Measurements from ENCODE around the gene GALNT18.

Gene GALNT18

DNA sequence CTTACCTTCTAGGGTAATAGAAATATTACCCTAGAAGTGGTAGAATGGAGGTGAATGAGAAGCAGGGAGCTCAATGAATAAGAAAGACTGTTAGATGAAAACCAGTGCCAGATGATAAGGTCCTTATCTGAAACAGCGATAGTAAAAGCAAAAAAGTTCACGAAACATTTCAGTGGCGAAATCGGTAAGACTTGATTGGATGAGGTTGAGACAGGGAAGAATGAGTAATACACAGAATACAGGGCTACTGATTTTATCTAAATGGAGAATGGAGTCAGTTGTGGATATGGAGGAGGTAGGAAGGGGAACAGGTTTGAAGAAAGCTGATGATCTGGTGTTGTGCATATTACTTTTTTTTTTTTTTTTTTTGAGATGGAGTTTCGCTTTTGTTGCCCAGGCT lies 96.5 kb downstream of the GALNT18 start:
- DNase-seq, result no peak

- no peak for DNase-seq
Measured at GRCh38 chr11:11524436-11525061, 97.3 kb downstream of the GALNT18 start.

DNA sequence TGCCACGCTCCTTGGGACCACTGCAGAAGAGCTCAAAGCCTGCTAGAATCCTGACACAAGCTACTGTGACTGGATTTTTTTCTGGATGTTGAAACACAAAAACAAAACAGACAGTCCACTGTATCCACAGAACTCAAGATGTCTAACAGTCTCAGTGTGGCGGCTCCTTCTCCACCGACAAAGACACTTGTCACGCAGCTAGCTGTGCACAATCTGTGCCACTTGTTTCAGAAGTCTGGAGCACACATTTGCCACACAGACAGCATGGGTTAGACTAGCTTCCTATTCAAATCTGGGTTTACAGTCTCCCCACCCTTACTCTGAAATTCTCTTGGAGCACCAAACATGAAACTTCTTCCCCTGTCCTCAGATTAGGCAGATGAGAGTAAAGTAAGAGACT lies 99.2 kb downstream of the GALNT18 start:
- DNase-seq, result no peak

- no peak for DNase-seq
Measured at GRCh38 chr11:11521306-11522002, 100.4 kb downstream of the GALNT18 start.

- DNase-seq, result no peak
Measured at GRCh38 chr11:11520231-11521015, 101.4 kb downstream of the GALNT18 start.

DNA sequence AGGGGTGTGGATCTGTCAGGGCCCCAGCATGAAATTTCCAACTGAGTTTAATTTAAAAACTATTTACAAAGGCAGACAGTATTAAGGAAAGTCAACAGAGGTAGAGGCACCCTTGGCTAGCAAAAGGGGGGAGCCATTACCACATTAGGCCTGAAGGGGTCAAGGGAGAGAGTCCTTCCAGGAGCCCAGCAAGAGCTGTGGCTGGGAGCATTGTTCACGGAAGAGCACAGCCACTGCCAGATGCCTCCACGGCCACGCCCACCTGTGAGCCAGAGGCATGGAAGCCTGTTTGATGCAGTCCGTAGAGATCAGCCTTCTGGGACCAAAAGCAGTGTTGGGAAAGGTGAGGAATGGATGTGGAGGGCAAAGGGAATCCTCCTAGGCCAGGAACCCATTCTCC lies 102.6 kb downstream of the GALNT18 start:
- DNase-seq, result no peak

DNA sequence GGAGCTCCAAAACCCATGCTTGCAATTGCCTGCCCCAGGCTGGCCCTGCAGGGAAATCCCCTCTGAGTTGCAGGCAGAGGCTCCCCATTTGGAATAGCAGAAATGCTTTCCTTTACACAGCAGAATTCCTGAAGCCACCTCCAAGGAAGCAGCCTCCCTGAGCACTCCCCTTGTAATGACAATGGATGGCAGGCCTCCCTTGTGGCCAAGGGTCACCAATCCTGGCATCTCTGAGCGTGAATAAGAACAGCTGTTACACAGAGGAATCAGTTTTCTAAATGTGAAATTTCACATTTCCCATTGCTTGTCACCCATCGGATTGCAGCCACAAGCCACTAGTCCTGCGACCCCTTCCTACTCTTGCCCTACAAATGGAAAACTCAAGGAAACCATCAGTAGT lies 107.6 kb downstream of the GALNT18 start:
- no peak for DNase-seq

DNA sequence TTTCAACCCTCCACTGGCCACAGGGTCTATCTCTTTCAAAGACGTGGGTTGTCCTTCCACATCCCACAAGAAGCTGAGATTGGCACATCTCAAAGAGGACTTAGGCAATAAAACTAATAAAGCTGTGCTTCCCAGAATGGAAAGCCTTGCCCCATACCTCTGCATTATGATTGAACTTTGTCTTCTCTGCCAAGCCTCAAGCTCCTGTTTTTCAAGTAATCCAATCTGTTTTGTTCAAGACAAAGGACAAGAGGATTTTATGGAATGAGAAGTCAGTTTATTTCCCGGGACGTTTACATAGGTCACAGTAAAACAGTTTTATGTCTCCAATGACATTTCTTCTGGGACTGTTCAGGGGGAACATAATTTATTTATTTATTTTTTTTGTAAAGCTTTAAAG lies 108.4 kb downstream of the GALNT18 start:
- DNase-seq, result no peak

DNA sequence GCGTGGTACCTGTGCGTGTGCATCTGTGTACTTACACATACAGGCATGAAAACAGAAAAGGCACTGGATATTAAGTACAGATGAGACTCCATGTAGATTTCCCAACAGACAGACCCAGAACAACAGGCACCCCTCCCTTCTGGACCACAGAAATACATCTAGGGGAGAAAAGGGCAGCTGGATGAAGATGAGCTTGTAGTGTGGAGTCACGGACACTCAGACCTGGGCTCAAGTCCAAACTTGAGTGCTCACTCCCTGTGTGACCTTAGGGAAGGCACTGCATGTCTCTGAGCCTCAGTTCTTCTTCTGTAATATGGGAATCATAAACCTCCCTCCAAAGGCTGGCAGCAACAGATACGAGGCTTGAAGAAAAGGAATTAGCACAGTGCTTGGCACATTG lies 108.9 kb downstream of the GALNT18 start:
- DNase-seq, result no peak

DNA sequence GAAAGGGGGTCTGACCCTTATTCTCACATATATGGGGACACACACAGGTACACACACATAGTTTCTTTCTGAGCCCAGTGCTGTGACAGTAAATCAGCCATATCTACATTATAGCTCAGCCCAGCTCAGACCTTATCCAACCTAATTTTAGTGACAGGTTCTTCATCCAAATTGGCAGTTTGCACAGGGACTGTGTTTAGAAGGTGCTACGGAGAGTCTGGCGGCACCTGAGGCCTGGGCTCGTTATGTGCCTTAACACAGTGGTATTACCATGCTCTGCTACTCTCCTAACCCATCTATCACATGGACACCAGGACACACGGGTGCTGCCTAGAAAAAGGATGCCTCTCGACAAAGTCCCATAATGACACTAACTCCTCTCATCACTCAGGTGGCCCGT lies 109.3 kb downstream of the GALNT18 start:
- DNase-seq, result no peak

GRCh38 chr11:11512090-11512489 lies 109.7 kb downstream of the GALNT18 start:
- DNase-seq, result no peak

GRCh38 chr11:11510939-11511338 lies 110.9 kb downstream of the GALNT18 start:
- no peak for DNase-seq

- no peak for DNase-seq
Measured at GRCh38 chr11:11505692-11506091, 116.1 kb downstream of the GALNT18 start.

- no peak for DNase-seq
Measured at GRCh38 chr11:11505190-11505589, 116.6 kb downstream of the GALNT18 start.

DNA sequence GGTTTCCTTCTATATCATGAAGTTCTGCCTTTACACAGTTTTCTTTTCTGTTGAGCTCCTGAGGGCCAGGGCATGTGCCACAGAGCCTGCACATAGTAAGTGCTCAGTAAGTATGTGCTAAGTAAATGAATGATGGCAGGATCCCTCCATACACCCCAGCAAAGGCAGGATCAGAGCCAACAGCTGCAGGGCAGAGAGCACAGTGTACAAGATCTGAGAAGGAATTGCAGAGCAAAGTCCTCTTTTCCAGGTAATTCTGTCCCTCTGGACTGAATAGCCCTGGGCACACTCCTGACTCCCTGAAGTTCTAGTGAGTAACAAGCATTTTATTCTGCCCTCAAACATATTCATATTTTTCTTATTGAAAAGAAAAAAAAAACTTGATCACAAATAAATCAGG lies 117.7 kb downstream of the GALNT18 start:
- DNase-seq, result no peak

DNA sequence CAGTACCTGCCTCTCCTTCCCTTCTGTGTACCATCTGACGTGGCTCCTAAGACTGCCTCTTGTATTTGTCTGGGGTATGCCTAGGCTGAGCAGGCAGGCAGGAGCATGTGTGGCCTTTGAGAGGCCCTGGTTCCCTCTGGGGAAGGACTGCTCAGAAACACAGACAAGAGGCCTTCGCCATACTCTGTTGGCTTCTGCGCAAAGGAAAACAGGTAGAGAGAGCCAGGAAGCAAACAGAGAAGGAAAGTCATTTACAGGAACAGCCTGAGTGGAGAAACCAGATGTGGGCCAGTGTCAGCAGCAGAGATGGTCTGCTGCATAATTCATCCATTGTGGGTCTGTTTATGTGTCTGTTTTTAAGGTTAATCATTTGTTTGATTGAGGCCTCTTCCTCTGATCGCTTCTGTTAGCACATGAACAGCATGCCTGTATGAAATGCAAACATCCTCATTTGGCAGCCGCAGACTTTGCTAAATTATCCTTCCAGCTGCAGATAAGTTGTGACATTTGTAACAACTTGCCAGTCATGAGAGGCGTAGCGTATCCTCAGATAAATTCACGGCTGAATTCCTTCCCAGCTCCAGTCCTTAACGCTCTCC lies 119.4 kb downstream of the GALNT18 start:
- DNase-seq, result peak; percentile 55

- DNase-seq, result no peak
Measured at GRCh38 chr11:11501546-11502262, 120.1 kb downstream of the GALNT18 start.

- DNase-seq, result no peak
Measured at GRCh38 chr11:11500744-11501487, 120.9 kb downstream of the GALNT18 start.

GRCh38 chr11:11499300-11499699 lies 122.5 kb downstream of the GALNT18 start:
- DNase-seq, result no peak

- no peak for DNase-seq
Measured at GRCh38 chr11:11498195-11498594, 123.6 kb downstream of the GALNT18 start.

DNA sequence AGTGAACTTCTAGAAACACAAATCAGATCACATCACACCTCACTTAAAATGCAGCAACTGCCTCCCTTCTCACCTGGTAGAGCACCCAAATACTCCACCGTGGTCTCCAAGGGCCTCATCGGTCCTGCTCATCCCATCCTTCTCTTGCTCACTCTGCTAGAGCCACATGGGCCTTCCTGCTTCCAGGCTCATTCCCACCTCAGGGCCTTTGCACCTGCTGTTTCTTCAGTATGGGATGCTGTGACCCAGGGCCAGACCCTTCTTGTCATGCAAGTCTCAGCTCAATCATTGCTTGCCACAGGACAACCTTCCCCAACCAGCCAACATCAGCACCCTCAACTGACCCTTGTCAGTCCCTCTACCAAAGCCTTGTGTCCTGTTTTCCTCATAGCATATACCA lies 124.9 kb downstream of the GALNT18 start:
- no peak for DNase-seq

DNA sequence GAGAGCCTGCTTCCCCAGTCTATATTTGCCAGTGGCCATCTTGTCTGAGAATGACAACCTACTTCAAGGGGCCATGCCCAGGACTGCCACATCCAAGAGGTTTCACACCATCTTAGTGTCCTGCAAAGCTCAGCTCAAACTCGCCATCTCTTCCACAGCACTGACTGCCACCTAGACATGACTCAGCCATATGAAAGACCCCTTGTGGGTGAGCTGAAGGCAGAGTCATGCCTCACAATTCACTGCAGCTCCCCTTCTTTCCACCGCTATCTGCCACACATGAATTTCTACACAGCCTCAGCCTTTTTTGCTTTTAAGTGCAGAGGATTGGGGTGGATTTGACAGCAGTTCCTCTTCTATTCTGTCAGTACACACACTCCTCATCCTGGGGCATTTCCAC lies 127.5 kb downstream of the GALNT18 start:
- DNase-seq, result no peak
